Stomach (tissue), 4 donors: ENCODE measurements around the gene TNS1.

Source experiments
- EP300 ChIP-seq: sonication (generic); formaldehyde crosslinking; IDR thresholded peaks from one replicate; pipeline ENCODE4 v1.6.1; 2017; ENCODE audit warnings: antibody characterized with exemption
- TF ChIP-seq, protein P1 (sequence below), 7 experiments: fragments of 450-650 bp in 4 of 7; fragments of 200-600 bp in 3 of 7; sonication (generic) in 3 of 7; IDR thresholded peaks; one replicate each; pipeline ENCODE4 v1.5.1; 2016 to 2019; ENCODE audit warnings: antibody characterized with exemption in 7 of 7, control low read depth in 2 of 7, mild to moderate bottlenecking in 1 of 7

DNA sequence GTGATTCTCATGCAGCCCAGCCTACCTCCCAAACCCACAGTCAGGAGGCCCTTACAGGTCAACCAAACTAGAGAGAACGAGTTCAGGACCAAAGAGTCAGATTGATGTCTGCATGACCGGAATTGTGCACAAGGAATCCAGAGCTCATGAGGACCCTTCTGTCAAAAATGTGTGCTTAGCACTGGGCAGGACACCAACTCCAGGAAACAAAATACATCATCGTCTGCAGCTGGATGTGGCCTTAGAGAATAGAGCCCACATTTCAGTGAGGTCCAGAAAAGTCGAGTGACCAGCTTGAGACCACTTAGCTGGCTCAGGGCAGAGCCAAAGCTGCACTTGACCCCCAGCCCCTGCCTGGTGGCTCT, 3.2 kb downstream of the TNS1 start:
- TF ChIP-seq, protein P1, sequence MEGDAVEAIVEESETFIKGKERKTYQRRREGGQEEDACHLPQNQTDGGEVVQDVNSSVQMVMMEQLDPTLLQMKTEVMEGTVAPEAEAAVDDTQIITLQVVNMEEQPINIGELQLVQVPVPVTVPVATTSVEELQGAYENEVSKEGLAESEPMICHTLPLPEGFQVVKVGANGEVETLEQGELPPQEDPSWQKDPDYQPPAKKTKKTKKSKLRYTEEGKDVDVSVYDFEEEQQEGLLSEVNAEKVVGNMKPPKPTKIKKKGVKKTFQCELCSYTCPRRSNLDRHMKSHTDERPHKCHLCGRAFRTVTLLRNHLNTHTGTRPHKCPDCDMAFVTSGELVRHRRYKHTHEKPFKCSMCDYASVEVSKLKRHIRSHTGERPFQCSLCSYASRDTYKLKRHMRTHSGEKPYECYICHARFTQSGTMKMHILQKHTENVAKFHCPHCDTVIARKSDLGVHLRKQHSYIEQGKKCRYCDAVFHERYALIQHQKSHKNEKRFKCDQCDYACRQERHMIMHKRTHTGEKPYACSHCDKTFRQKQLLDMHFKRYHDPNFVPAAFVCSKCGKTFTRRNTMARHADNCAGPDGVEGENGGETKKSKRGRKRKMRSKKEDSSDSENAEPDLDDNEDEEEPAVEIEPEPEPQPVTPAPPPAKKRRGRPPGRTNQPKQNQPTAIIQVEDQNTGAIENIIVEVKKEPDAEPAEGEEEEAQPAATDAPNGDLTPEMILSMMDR (IDR thresholded peaks at IDR 0.05): no peak
- TF ChIP-seq EP300: no peak
